H1 (cell line): Measurements from ENCODE around the gene DXO. TPM values are rescaled to one million over a fixed set of nuclear protein-coding genes. Genes with fewer than 3 reads are reported as not detected.
"Not testable (repeated sequence)": the region's sequence is repeated elsewhere in the genome, so short reads cannot be mapped to it uniquely, and the experiment has no call there.

Source experiments
- CTCF ChIA-PET: fragments of 300-600 bp; sonication (Branson Sonifier 250); formaldehyde crosslinking; loops from one replicate; lab custom pipeline; 2021; ENCODE audit not compliant: partially characterized antibody; lab: Charles Lee
- POLR2A ChIA-PET: fragments of 300-600 bp; sonication (Branson Sonifier 250); formaldehyde crosslinking; loops from one replicate; lab custom pipeline; 2021; ENCODE audit warnings: inconsistent platforms; ENCODE audit not compliant: partially characterized antibody; lab: Charles Lee
- DNase-seq, 2 experiments: peaks; one replicate each; pipeline versions ENCODE4 v3.0.0 to v3.0.0-alpha.2; 2010 to 2022; ENCODE audit warnings: low spot score in 2 of 2, low read depth in 1 of 2, mixed read lengths in 1 of 2
- FAIRE-seq: peaks from 2 replicates; lab custom pipeline; 2011; peaks lifted over from hg19 to GRCh38; lab: Jason Lieb, UNC
- H2AFZ ChIP-seq: 2 replicates; pipeline ENCODE4 v1.8.1; 2012; ENCODE audit warnings: low read length, inconsistent platforms
- H2AK5ac ChIP-seq: 2 replicates; pipeline ENCODE4 v1.6.1; 2013; ENCODE audit warnings: low read depth, low read length
- H2BK120ac ChIP-seq: replicated peaks from 2 replicates; pipeline ENCODE3; 2013; ENCODE audit warnings: low read depth, low read length, inconsistent platforms
- H2BK12ac ChIP-seq: 2 replicates; pipeline ENCODE4 v1.6.1; 2013; ENCODE audit warnings: low read depth, low read length
- H2BK15ac ChIP-seq: 2 replicates; pipeline ENCODE4 v1.6.1; 2013; ENCODE audit warnings: low read length
- H2BK20ac ChIP-seq: 2 replicates; pipeline ENCODE4 v1.6.1; 2013; ENCODE audit warnings: low read length
- H2BK5ac ChIP-seq: 2 replicates; pipeline ENCODE4 v1.6.1; 2013; ENCODE audit warnings: low read depth, low read length
- H3K14ac ChIP-seq: 2 replicates; pipeline ENCODE4 v1.6.1; 2013; ENCODE audit warnings: inconsistent platforms; ENCODE audit not compliant: insufficient read length
- H3K18ac ChIP-seq: 2 replicates; pipeline ENCODE4 v1.6.1; 2013; ENCODE audit warnings: low read length; ENCODE audit errors: extremely low read depth
- H3K23ac ChIP-seq: 2 replicates; pipeline ENCODE4 v1.6.1; 2013; ENCODE audit warnings: inconsistent platforms; ENCODE audit not compliant: insufficient read length
- H3K23me2 ChIP-seq: 2 replicates; pipeline ENCODE4 v1.6.1; 2013; ENCODE audit warnings: low read depth, low read length
- H3K27ac ChIP-seq: 2 replicates; pipeline ENCODE4 v1.6.1; 2011; ENCODE audit warnings: low read depth, low read length, inconsistent platforms
- H3K27me3 ChIP-seq, 4 experiments: replicated peaks in 1 of 4; 1 replicate in 1 of 4; 2 replicates in 3 of 4; pipeline versions ENCODE4 v1.6.1 to v1.8.1; 2011 to 2013; ENCODE audit warnings: low read length in 3 of 4, mild to moderate bottlenecking in 3 of 4, inconsistent platforms in 2 of 4, mixed read lengths in 2 of 4, moderate library complexity in 1 of 4; ENCODE audit not compliant: control insufficient read depth in 3 of 4, insufficient read depth in 3 of 4; ENCODE audit errors: extremely low read depth in 1 of 4
- H3K36me3 ChIP-seq, 4 experiments: 2 replicates each; pipeline versions ENCODE4 v1.6.1 to v1.8.1; 2011 to 2013; ENCODE audit warnings: mild to moderate bottlenecking in 4 of 4, low read length in 3 of 4, moderate library complexity in 2 of 4, control low read depth in 1 of 4, inconsistent platforms in 1 of 4; ENCODE audit not compliant: insufficient read depth in 4 of 4, control insufficient read depth in 2 of 4
- H3K4ac ChIP-seq: replicated peaks from 2 replicates; pipeline ENCODE3; 2013; ENCODE audit warnings: low read length, low read depth, mixed read lengths, inconsistent platforms; ENCODE audit not compliant: insufficient read length
- H3K4me1 ChIP-seq, 4 experiments: replicated peaks in 1 of 4; 1 replicate in 1 of 4; 2 replicates in 3 of 4; pipeline versions ENCODE4 v1.6.1 to v1.8.1; 2011 to 2013; ENCODE audit warnings: low read length in 3 of 4, inconsistent platforms in 2 of 4, mixed read lengths in 1 of 4; ENCODE audit not compliant: insufficient read depth in 4 of 4, control insufficient read depth in 3 of 4
- H3K4me2 ChIP-seq, 2 experiments: 2 replicates each; pipeline versions ENCODE4 v1.6.1 to v1.8.1; 2011 to 2013; ENCODE audit warnings: low read depth in 2 of 2, low read length in 2 of 2, control low read depth in 1 of 2, inconsistent platforms in 1 of 2, mild to moderate bottlenecking in 1 of 2; ENCODE audit not compliant: insufficient read depth in 1 of 2
- H3K4me3 ChIP-seq, 4 experiments: fragments of 200-600, 300-600 bp in 1 of 4; sonication (generic), shearing (Covaris generic), sonication (Bioruptor Twin) in 1 of 4; 2 replicates each; pipeline versions ENCODE4 v1.5.1 to v1.8.1; 2011 to 2016; ENCODE audit warnings: low read length in 4 of 4, low read depth in 3 of 4, control low read depth in 2 of 4, inconsistent platforms in 2 of 4, mild to moderate bottlenecking in 2 of 4, mixed read lengths in 1 of 4, moderate library complexity in 1 of 4; ENCODE audit not compliant: insufficient read depth in 2 of 4; ENCODE audit errors: extremely low read depth in 1 of 4
- H3K56ac ChIP-seq: replicated peaks from 2 replicates; pipeline ENCODE3; 2013; ENCODE audit warnings: low read depth, mild to moderate bottlenecking, mixed read lengths, low read length, inconsistent platforms; ENCODE audit not compliant: insufficient read length
- H3K79me1 ChIP-seq: 2 replicates; pipeline ENCODE4 v1.6.1; 2013; ENCODE audit warnings: low read depth, low read length, control low read depth
- H3K79me2 ChIP-seq, 2 experiments: 2 replicates each; pipeline versions ENCODE4 v1.6.1 to v1.8.1; 2012 to 2013; ENCODE audit warnings: low read length in 2 of 2, mild to moderate bottlenecking in 2 of 2, inconsistent platforms in 1 of 2; ENCODE audit not compliant: insufficient read depth in 2 of 2, control insufficient read depth in 1 of 2
- H3K9ac ChIP-seq, 4 experiments: replicated peaks in 1 of 4; 1 replicate in 1 of 4; 2 replicates in 3 of 4; pipeline versions ENCODE4 v1.6.1 to v1.8.1; 2011 to 2013; ENCODE audit warnings: low read depth in 3 of 4, low read length in 3 of 4, control low read depth in 2 of 4, mild to moderate bottlenecking in 2 of 4, moderate library complexity in 2 of 4, inconsistent platforms in 1 of 4; ENCODE audit errors: extremely low read depth in 1 of 4
- H3K9me3 ChIP-seq, 2 experiments: 2 replicates each; pipeline versions ENCODE4 v1.6.1 to v1.8.1; 2012 to 2013; ENCODE audit warnings: mild to moderate bottlenecking in 2 of 2, moderate library complexity in 2 of 2, control low read depth in 1 of 2, inconsistent platforms in 1 of 2, low read depth in 1 of 2, low read length in 1 of 2, mixed read lengths in 1 of 2; ENCODE audit not compliant: insufficient read depth in 2 of 2
- H4K20me1 ChIP-seq, 2 experiments: replicated peaks in 1 of 2; 2 replicates each; pipeline versions ENCODE3 to v1.8.1; 2011 to 2013; ENCODE audit warnings: inconsistent platforms in 2 of 2, low read length in 2 of 2, mild to moderate bottlenecking in 1 of 2; ENCODE audit not compliant: insufficient read depth in 2 of 2, control insufficient read depth in 1 of 2
- H4K5ac ChIP-seq: 2 replicates; pipeline ENCODE4 v1.6.1; 2013; ENCODE audit warnings: low read length, low read depth, mixed read lengths, inconsistent platforms; ENCODE audit not compliant: insufficient read length
- H4K8ac ChIP-seq: 2 replicates; pipeline ENCODE4 v1.8.0; 2013; ENCODE audit warnings: mild to moderate bottlenecking, moderate library complexity, low read length, inconsistent platforms; ENCODE audit not compliant: insufficient read depth; ENCODE audit errors: extremely low read depth
- H4K91ac ChIP-seq: replicated peaks from 2 replicates; pipeline ENCODE3; 2013; ENCODE audit warnings: low read length, mixed read lengths, inconsistent platforms; ENCODE audit not compliant: insufficient read length
- WGBS, 2 experiments: shearing (Covaris generic) in 1 of 2; methylation state at CpG; one replicate each; pipeline versions ENCODE4 v1.1.6 to v1.1.7; 2013 to 2015; ENCODE audit warnings: low lambda C conversion rate in 2 of 2, mixed read lengths in 2 of 2, inconsistent platforms in 1 of 2, low coverage in 1 of 2, missing lambda C conversion rate in 1 of 2; ENCODE audit not compliant: insufficient replicate concordance in 2 of 2, insufficient coverage in 1 of 2, insufficient read length in 1 of 2; ENCODE audit errors: extremely low coverage in 1 of 2, missing lambda C conversion rate in 1 of 2; 5-methylcytosine and 5-hydroxymethylcytosine counted together
- polyA plus RNA-seq, 7 experiments: library from polyadenylated mRNA; depleted of rRNA in 3 of 7; stranded (reverse) in 5 of 7; unstranded in 2 of 7; fragments of >200 nt in 5 of 7; fragments of 200-250 nt in 2 of 7; gene quantifications; 1 replicate in 5 of 7; 2 replicates in 1 of 7; 4 replicates in 1 of 7; pipeline versions ENCODE4 v1.2.1 to v1.2.3, GENCODE V29; 2011 to 2013; ENCODE audit warnings: missing spikeins in 2 of 7, mixed read lengths in 2 of 7
- total RNA-seq: library from RNA; stranded (reverse); fragmentation: NEBNext Ultra II Directional; extraction: Animal tissue kit (Norgen Biotek cat#: 25700); gene quantifications from 2 replicates; pipeline ENCODE4 v1.2.1, GENCODE V29; 2021

DXO gene
- total and polyA plus RNA-seq, 2 of the 8 experiments (the other 6 are each of a cell fraction or from before 2014, with no cell fraction given): 14.7 to 23.9 TPM

DNA sequence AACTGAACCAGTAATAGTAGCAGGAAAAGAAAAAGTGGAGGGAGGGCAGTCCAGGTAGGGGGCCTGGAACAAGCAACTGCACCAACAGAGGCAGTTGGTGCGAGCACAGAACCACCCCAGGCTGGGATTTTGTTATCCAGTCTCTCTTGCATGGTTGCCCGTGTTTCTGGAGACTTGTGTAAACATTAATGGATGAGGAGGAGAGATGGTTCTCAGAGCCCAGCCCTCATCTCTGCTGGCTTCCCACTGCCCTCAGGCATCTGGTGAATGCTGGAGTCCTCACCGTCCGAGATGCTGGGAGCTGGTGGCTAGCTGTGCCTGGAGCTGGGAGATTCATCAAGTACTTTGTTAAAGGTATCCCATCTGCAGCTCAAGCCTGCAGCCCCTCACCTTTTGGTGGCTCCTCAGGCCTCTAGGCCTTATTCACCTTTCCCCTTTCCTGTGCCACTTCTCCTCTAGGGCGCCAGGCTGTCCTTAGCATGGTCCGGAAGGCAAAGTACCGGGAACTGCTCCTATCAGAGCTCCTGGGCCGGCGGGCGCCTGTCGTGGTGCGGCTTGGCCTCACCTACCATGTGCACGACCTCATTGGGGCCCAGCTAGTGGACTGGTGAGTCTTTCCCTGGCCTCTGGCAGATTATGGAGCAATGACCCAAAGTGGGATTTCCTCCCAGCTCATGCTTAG lies 8.4 kb upstream of the DXO start:
- H2BK5ac ChIP-seq, H3K27ac ChIP-seq, H2AFZ ChIP-seq, H2BK120ac ChIP-seq, H3K36me3 ChIP-seq, H3K9me3 ChIP-seq, H3K14ac ChIP-seq, H3K23ac ChIP-seq, H3K79me1 ChIP-seq, H2AK5ac ChIP-seq, H2BK12ac ChIP-seq, H3K18ac ChIP-seq, H2BK20ac ChIP-seq, H3K4me3 ChIP-seq, H3K4me1 ChIP-seq, H2BK15ac ChIP-seq, H3K27me3 ChIP-seq, H3K56ac ChIP-seq, H4K8ac ChIP-seq, H3K23me2 ChIP-seq, H3K4me2 ChIP-seq, H3K79me2 ChIP-seq, H4K20me1 ChIP-seq, FAIRE-seq, H3K4ac ChIP-seq, H4K5ac ChIP-seq, H4K91ac ChIP-seq, DNase-seq, H3K9ac ChIP-seq: not testable (repeated sequence)
- CTCF ChIA-PET: interaction anchor here (0.6 to 1.8 kb wide), 4 partner anchors 29 to 186 kb away, joined by 3 to 9 read pairs (median 4); no protein-coding TSS in a partner anchor
- POLR2A ChIA-PET: interaction anchor here (1.4 to 1.5 kb wide), 2 partner anchors 9 to 12 kb away, joined by 3 read pairs; partner anchors contain the start of gene DXO
- WGBS, 2 experiments: 92% methylated on average over 12 of the region's 13 CpGs; no CpG with 5 or more reads in 1 of the 2 experiments
